Urinary bladder (tissue), 4 donors: ENCODE measurements around the gene CCDC146. TPM values are rescaled to one million over a fixed set of nuclear protein-coding genes. Genes with fewer than 3 reads are reported as not detected.
"Not testable (repeated sequence)": the region's sequence is repeated elsewhere in the genome, so short reads cannot be mapped to it uniquely, and the experiment has no call there.

ENCODE experiments used
- DNase-seq: peaks from one replicate; pipeline ENCODE4 v3.0.0-alpha.2; 2015; ENCODE audit errors: extremely low spot score
- H3K27ac ChIP-seq: one replicate; pipeline ENCODE4 v1.5.1; 2013; ENCODE audit warnings: low read depth, mild to moderate bottlenecking, moderate library complexity
- H3K36me3 ChIP-seq: one replicate; pipeline ENCODE4 v1.6.1; 2013; ENCODE audit warnings: mild to moderate bottlenecking, moderate library complexity; ENCODE audit not compliant: insufficient read depth
- H3K4me1 ChIP-seq: one replicate; pipeline ENCODE4 v1.6.1; 2013; ENCODE audit warnings: mild to moderate bottlenecking, moderate library complexity; ENCODE audit not compliant: insufficient read depth
- H3K4me3 ChIP-seq: one replicate; pipeline ENCODE4 v1.5.1; 2013; ENCODE audit warnings: low read depth, low read length
- WGBS: extraction: QIAGEN DNeasy Blood & Tissue Kit; methylation state at CpG from one replicate; pipeline ENCODE4 v1.1.7; 2013; 5-methylcytosine and 5-hydroxymethylcytosine counted together
- polyA plus RNA-seq: library from polyadenylated mRNA; stranded (reverse); fragments of 200-250 nt; gene quantifications from one replicate; pipeline ENCODE4 v1.2.3, GENCODE V29; 2013
- total RNA-seq: library from RNA; depleted of rRNA; stranded (reverse); fragments of >200 nt; gene quantifications from one replicate; pipeline ENCODE4 v1.2.3, GENCODE V29; 2014
- donor health status: healthy with polysubstance abuse.
- donor health status: healthy.

Gene CCDC146
- total and polyA plus RNA-seq, 2 donors = 6.6 to 25.7 TPM

DNA sequence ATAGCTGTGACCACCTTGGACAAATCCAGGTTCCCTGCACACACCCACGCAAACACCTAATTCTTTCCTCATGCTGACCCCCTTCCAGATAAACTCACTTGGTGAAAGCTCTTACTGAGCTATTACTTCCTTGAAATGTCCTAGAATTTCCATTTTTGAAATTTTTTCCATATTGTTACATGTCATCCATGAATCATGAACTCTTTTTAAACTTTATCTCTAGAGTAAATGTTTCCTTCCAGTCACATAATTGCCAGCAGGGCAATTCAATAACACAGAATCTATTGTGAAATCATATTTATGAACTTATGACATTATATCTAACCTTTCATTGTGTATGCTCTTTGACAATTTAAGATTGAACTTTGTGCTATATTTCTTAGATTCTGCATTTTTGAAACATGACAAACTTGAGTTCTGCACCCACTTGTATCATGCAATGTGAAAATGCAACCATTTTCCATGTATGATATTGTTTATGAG is 104.0 kb downstream of the CCDC146 start:
- Histone ChIP-seq H3K27ac (no peak overlapping the region), H3K4me1 (no peaks in the 10 kb centered on the region), H3K36me3 (no peaks in the 10 kb centered on the region), H3K4me3 (no peak overlapping the region)
- WGBS = 91% methylated on average over 1 of the region's 1 CpG
- DNase-seq = no peak

GRCh38 chr7:77228795-77229194 is 106.4 kb downstream of the CCDC146 start:
- H3K4me1 ChIP-seq, H3K4me3 ChIP-seq, DNase-seq, H3K36me3 ChIP-seq, H3K27ac ChIP-seq: not testable (repeated sequence)

DNA sequence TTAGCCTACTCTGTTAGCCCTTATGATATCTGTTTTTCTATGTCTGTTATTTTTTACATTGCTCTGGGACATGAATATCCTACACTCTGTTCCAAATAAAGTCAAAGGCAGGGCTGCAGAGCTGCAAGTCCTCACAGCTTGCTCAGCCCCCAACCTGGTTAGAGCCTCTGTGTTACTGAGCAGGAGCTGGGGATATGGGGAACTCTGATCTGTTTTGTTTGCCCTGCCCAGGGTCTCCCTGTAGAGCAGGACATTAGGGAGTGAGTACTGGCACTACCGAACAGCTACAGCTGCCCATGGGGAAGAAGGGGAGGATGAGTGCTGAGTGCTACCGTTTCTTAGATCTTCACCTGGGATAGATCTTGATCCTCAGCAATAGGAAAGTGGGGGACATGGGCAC is 110.1 kb downstream of the CCDC146 start:
- Histone ChIP-seq H3K27ac (no peak overlapping the region), H3K4me1 (no peaks in the 10 kb centered on the region), H3K4me3 (no peak overlapping the region), H3K36me3 (no peaks in the 10 kb centered on the region)
- no peak for DNase-seq
- 68% methylated on average over 2 of the region's 2 CpGs for WGBS

DNA sequence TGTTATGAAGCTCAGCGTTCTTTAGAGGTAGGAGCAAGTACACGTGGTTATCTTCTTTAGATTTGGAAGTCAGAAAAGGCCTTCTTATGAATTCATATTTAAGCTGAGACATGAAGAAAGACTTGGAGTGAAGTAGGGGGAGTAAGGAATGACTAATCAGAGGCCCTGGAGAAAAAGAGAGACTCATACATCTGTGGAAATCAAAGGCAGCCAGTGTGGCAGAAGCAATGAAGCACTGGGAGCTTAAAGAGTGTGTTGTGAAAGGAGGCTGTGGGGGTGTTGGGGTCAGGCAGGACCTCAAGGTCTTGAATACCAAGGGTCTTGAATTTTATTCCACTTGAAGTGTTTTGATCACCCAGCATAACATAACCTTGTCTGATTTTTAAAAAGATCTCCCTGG is 112.9 kb downstream of the CCDC146 start:
- H3K27ac ChIP-seq = no peak overlapping the region
- no peaks in the 10 kb centered on the region for H3K4me1 ChIP-seq
- WGBS = 87% methylated on average over 2 of the region's 2 CpGs
- no peak overlapping the region for H3K4me3 ChIP-seq
- no peaks in the 10 kb centered on the region for H3K36me3 ChIP-seq
- DNase-seq = no peak

DNA sequence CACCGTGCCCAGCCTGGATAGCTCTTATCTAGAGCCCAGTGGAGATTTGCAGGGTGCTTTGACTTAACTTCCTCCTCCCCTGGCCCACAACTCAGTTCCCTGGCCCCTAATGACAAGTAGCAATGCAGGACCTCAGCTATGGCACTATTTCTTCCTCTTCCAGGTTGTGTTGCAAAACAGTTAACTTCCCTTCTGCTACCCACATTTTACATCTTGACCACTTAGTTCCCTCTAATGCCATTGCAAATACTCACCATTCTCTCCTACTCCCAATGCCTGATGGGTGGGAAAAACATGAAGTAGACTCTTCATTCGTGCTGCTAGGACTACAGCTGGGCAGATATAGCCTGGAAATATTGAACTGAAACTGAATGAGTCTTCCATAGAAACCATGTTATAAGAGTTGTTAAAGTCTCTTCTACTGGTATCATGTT is 116.3 kb downstream of the CCDC146 start:
- Histone ChIP-seq H3K4me3 (no peak overlapping the region), H3K4me1 (no peaks in the 10 kb centered on the region), H3K36me3 (no peaks in the 10 kb centered on the region), H3K27ac (no peak overlapping the region)
- no peak for DNase-seq
- WGBS = 81% methylated on average over 2 of the region's 2 CpGs

- WGBS = 92% methylated on average over 3 of the region's 3 CpGs
- H3K4me3 ChIP-seq = no peak overlapping the region
- H3K36me3 ChIP-seq = no peaks in the 10 kb centered on the region
- no peak for DNase-seq
- no peaks in the 10 kb centered on the region for H3K4me1 ChIP-seq
- no peak overlapping the region for H3K27ac ChIP-seq
Observed at GRCh38 chr7:77239471-77239870, 117.1 kb downstream of the CCDC146 start.

DNA sequence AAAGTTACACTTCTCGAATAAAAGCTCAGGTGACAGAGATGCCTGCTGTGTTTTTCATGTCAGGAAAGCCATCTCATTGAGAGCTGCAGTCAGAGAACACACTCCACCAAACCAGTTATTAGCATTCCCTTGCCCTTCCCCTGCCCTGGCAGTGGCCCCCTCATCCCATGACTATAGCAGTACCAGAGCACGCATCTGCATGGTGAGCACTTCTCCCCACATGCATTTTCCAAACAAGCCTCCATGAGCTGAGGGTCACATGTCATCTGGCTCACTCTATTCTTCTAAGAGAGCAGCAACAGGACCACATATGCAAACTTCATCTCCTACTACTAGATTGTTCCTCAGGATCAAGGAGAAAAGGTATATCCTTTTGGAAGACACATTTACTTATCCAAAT is 119.7 kb downstream of the CCDC146 start:
- Histone ChIP-seq H3K36me3 (no peaks in the 10 kb centered on the region), H3K4me3 (no peak overlapping the region), H3K4me1 (no peaks in the 10 kb centered on the region), H3K27ac (no peak overlapping the region)
- DNase-seq = no peak
- 68% methylated on average over 2 of the region's 2 CpGs for WGBS

DNA sequence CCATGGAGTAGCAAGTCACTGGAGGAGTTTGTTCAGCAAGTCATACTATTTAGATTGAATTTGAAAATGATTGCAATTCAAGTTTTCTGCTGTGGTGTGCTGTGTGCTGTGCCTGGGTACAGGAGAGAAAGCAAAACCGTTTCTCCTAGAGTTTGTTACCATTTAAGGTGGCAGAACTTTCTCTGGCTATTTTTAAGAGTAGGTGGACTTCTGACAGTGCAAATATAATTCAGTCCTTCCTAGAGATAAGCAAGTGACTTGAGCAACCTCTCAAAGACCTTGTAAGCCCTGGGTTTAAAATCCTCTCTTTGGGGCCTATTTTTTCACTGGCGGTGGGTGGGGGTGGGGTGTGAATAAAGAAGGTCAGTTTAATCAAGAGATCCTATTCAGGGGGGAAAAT is 120.1 kb downstream of the CCDC146 start:
- WGBS = 33% methylated on average over 2 of the region's 2 CpGs
- no peak overlapping the region for H3K27ac ChIP-seq
- H3K4me1 ChIP-seq = no peaks in the 10 kb centered on the region
- H3K4me3 ChIP-seq = no peak overlapping the region
- H3K36me3 ChIP-seq = no peaks in the 10 kb centered on the region
- DNase-seq = no peak

- DNase-seq = no peak
- WGBS = 82% methylated on average over 6 of the region's 6 CpGs
- Histone ChIP-seq H3K4me1 (no peaks in the 10 kb centered on the region), H3K36me3 (no peaks in the 10 kb centered on the region), H3K27ac (no peak overlapping the region), H3K4me3 (no peak overlapping the region)
Observed at GRCh38 chr7:77244222-77244934, 122.0 kb downstream of the CCDC146 start.

DNA sequence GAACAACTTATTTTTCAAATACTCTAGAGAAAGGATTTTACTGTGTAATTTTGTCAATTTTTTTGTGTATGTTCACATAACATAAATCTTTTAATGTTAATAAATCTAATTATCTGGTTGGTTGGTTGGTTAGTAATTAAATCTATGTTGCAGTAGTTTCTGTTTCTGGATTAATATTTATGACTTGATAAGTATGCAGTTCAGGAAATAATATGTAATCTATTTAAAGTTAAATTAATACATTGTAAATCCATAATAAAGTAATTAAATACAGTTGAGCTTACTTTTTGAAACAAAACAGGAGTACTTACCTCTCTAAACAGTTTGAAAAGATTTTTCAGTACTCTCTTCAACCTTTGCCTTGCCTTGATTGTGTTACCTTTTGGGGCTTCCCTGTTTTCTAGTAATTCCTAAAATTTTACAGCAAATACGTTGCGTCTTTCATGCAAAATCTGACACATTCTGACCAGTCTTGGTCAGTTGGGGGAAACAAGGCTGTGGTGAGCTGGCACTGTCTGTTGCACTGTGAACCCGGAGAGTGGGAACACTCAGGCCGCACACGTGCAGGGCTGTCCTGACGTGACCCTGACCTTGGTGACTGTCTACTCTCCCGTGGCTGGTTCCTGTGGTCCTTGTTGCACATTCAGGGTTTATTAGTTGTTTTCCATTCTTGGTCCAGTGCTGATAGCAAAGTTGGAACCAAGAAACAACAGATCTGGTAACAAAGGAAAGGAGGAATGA is 122.8 kb downstream of the CCDC146 start:
- DNase-seq = no peak
- H3K4me1 ChIP-seq = no peaks in the 10 kb centered on the region
- WGBS = 59% methylated on average over 7 of the region's 7 CpGs
- no peaks in the 10 kb centered on the region for H3K36me3 ChIP-seq
- no peak overlapping the region for H3K4me3 ChIP-seq
- H3K27ac ChIP-seq = no peak overlapping the region

DNA sequence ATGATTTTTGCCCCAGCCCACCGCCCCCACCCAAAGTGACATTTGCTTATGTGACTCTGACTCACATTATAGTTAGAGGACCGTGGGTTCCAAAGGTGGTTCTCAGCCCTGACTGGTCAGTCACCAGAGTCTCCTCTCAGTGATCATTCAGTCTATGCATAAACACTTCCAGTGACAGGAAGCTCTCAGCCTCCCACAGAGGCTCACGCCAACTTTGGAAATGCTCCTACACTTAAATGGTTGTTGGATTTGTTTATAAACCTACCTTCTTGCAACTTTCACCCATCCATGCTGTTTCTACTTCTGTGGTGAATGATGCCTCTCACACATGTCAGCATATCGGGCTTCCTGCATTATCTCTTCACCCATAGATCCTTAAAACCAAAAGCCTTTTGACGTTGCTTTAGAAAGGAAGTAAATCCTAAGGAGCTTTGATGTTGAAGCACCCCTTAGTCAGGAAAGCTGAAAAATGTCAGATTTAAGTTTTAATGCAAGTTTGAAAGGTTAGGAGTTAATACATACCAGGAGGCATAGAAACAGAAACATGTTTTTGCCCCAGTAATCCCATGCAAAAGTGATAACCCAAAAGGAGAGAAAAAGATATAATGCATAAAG is 123.7 kb downstream of the CCDC146 start:
- 54% methylated on average over 5 of the region's 5 CpGs for WGBS
- no peaks in the 10 kb centered on the region for H3K4me1 ChIP-seq
- H3K36me3 ChIP-seq = no peaks in the 10 kb centered on the region
- H3K4me3 ChIP-seq = no peak overlapping the region
- DNase-seq = no peak
- H3K27ac ChIP-seq = no peak overlapping the region

- H3K4me3 ChIP-seq = no peak overlapping the region
- no peak overlapping the region for H3K27ac ChIP-seq
- H3K36me3 ChIP-seq = no peaks in the 10 kb centered on the region
- WGBS = 39% methylated on average over 3 of the region's 3 CpGs
- no peaks in the 10 kb centered on the region for H3K4me1 ChIP-seq
- DNase-seq = no peak
Observed at GRCh38 chr7:77247206-77247850, 124.9 kb downstream of the CCDC146 start.

DNA sequence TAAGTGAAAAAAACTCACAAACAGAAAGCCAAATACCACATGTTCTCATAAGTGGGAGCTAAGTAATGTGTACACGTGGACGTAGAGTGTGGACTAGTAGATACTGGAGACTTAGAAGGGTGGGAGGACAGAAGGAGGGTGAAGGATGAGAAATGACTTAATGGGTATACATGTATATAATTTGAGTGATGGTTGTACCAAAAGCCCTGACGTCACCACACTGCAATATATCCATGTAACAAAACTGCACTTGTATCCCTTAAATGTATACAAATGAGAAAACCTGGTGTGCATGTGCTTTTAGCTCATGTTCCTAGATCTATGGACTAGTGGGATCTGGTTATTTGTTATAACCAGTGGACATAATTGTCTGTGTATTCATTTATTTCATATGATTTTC is 125.7 kb downstream of the CCDC146 start:
- WGBS = 87% methylated on average over 3 of the region's 3 CpGs
- no peak overlapping the region for H3K27ac ChIP-seq

More for the DNA sequence above, 125.7 kb downstream of the CCDC146 start:
- no peak for DNase-seq
- Histone ChIP-seq H3K36me3 (peaks cover 2% of the 10 kb centered on the region), H3K4me1 (no peaks in the 10 kb centered on the region), H3K4me3 (no peak overlapping the region)
